HG02840 (cell line): ENCODE results near the gene NDST1.

Source experiments
- ATAC-seq: cut with Tn5 transposase; IDR thresholded peaks from one replicate; pipeline ENCODE4 v1.9.1; 2021; ENCODE audit warnings: mild to moderate bottlenecking, moderate library complexity, moderate number of reproducible peaks; ENCODE audit not compliant: unreplicated experiment, low FRiP score

The NDST1 gene

DNA sequence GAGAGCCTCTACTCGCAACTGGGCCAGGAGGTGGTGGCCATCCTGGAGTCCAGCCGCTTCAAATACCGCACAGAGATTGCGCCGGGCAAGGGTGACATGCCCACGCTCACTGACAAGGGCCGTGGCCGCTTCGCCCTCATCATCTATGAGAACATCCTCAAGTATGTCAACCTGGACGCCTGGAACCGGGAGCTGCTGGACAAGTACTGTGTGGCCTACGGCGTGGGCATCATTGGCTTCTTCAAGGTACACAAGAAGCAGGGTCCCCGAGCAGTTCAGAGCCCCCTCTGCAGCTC lies 13.5 kb downstream of the NDST1 start:
- ATAC-seq: no peak

DNA sequence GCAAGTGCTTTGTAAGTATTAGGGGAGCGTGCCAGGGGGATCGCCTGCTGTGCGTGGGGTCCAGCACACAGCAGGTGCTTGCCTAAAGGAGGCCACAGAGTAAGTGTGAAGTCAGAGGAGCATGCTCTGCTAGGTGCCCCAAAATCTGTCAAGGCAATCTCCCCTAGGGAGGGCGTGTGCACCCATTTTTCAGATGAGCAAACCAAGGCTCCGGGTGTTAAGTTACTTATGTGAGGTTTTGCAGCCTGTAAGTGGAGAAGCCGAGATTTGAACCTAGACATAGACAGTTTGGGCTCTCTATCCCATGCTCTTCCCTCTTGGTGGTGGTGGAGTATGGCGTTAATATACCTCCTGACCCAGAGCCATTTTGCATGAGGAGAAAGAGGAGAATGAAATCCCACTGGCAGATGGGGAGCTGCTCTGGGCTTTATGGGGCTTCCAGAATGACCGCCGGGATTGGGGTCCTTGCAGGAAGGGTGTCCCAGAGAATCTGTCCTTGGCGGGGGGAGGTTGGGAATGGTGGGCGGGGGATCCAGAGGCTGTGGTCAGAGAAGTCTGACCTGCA lies 14.1 kb downstream of the NDST1 start:
- no peak for ATAC-seq

DNA sequence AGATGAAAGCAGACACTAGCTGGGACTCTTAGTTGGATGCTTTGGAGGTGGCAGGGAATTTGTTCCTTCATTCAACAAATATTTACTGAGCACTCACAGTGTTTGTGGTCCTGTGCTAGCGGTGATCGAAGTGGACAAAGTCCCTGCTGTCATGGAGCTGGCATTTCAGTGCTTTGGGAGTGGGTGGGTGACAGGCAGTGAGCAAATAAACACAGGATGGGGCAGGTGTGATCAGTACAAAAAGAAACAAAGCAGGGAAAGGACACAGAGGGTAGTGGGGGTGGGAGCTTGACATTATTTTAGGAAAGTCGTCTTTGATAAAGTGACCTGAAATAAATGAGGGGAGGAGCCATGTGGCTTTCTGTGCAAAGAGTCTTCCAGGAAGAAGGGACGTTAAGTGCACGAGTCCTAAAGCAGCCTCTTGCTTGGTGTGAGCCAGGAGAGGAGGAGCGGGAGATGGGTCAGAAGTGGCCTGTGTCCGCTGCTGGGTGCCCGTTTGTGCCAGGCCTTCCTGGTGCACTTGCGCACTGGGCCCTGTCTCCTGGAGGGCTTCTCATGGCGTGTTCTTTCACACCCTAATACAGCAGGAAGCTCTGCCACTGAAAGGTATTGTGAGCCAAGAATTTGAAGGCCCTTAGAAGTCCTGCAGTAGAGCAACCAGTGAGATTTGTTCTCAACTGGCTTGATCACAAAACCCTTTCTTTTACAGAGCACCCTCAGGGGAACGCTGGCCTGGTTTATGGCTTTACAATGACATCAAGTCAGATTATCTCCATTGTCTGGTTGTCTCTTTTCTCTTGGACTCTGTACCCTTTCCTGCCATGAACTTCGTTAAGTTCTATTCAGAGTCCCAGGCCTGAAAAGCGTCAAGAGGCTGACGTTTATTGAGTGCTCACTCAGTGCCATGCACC lies 14.8 kb downstream of the NDST1 start:
- ATAC-seq: no peak

DNA sequence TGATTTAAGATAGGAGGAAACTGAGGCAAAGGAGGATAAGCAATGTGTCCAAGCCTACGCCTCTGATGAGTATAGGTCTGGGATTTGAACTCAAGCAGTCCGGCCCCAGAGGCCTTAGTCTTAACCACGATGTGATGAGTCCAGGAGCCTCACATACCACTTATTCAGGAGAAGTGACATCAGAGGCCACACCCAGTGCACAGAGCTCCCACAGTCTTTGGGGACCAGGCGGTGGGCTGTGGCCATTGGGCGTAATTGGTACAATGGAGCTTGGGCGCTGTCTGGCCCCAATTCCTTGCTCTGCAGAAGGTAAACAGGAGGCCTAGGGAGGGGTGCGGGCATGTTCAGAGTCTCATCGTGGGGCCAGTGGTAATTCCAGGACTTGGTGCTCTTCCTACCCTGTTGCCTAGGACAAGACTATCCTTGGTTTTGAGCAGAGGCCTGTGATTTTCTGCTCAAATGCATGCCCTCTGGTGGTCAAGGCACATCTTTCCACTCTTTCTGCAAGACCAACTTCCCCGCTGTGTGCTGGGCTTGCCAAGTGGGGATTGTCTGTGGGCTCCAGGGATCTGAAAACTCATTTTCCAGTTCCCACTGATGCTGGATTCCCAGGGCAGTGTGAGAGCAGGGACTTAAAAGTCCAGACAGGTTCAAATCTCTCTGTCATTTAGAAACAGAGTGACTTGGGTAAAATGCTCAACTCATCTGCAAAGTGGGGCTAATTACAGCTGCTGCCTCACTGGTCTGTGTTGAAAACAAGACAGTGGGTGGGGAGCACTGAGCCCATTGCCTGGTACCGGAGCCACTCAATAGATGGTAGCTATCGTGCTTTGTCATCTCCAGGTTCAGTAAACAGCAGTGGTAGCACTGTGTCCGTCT lies 15.8 kb downstream of the NDST1 start:
- no peak for ATAC-seq

DNA sequence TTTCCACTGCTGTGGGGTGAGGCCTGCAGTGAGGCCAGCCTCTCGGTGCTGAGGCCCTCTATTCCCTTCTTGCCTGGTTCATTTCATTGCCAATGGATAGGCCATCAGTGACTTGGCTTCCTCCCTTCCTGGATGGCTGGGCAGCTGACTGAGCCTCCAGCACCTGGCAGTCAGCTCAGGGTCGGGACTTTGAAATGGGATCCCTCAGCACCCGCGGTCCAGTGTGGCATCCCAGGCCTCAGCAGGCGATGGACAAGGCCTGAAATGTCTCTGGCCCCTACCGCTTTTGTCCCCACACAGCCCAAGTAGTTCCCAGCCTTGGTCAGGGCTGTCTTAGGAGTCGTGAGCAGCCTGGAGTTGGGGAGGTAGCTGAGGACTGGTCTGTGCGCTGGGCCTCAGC lies 17.2 kb downstream of the NDST1 start:
- no peak for ATAC-seq

DNA sequence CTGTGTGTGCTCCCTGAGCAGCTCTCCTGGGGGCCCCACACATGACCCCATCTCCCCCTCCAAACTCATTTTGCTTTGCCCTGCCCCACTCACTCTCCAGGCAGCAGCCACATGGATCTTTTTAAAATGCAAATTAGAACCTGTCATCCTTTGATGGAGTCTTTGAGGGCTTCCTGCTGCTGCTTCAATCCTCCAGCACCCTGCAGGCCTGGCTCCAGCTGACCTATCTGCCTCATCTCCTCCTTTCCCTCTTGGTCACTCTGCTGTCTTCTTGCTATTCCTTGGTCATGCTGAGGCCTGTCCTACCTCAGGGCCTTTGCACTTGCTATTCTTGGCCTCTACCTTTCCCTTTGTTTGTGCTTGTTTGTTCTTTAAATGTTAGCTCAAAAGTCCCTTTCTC lies 17.9 kb downstream of the NDST1 start:
- no peak for ATAC-seq

DNA sequence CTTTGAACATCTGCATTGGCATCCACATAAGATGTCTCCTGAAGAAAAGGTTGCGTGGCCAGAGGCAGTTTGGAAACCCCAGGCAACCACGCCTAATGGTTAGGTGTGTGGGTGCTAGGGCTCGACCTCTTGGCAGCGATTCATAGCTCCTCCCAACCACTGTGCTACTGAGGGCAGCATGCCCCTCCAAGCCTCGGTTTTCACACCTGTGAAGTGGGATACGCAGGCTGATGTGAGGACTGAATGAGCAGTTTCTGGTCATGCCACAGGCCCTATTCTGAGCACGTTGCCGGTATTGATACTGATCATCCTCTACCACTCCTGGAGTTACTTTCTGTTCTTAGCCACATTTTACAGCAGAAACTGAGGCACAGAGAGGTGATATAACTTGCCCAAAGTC lies 19.1 kb downstream of the NDST1 start:
- no peak for ATAC-seq

DNA sequence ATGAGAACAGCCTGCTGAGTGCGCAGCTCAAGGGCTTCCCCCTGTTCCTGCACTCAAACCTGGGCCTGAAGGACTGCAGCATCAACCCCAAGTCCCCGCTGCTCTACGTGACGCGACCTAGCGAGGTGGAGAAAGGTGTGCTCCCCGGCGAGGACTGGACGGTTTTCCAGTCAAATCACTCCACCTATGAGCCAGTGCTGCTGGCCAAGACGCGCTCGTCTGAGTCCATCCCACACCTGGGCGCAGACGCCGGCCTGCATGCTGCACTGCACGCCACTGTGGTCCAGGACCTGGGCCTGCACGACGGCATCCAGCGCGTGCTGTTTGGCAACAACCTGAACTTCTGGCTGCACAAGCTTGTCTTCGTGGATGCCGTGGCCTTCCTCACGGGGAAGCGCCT lies 19.9 kb downstream of the NDST1 start:
- no peak for ATAC-seq

DNA sequence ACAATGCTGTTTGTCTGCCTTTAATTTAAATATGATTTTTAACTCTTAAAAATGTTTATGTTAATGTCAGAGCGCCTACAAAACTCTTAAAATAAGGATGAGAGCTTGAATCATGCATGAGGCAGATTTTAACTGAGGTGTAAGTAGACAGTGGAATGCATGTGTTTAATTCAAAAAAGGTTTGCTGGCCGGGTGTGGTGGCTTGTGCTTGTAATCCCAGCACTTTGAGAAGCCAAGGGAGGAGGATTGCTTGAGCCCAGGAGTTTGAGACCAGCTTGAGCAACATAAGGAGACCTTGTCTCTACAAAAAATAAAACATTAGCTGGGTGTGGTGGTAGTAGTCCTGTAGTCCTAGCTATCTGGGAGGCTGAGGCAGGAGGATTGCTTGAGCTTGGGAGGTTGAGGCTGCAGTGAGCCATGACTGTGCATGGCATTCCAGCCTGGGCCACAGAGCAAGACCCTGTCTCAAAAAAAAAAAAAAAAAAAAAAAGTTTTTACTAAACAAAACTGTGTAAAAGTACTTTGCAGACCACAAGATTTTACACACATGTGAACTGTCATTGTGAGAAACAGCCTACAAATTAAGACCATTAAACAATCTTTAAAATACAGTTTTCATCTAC lies 21.1 kb downstream of the NDST1 start:
- no peak for ATAC-seq

DNA sequence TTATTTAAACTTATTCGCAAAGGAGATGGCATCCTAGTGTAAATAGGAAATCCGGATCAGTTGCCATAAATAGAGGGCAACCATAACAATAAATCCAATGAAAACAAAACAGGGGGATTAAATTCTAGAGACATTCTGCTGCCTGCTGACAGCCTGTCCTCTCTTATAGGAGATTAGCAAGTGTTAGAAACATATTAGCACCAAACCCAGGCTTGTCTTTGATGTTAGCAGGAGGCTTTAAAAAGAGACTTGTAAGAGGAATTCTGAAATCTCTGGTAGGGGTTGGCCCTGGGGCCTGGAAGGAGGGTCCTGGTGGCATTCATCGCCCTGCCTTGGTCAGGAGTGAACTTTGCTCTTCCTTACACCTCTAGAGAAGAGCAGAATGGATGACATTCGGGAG lies 21.6 kb downstream of the NDST1 start:
- no peak for ATAC-seq

DNA sequence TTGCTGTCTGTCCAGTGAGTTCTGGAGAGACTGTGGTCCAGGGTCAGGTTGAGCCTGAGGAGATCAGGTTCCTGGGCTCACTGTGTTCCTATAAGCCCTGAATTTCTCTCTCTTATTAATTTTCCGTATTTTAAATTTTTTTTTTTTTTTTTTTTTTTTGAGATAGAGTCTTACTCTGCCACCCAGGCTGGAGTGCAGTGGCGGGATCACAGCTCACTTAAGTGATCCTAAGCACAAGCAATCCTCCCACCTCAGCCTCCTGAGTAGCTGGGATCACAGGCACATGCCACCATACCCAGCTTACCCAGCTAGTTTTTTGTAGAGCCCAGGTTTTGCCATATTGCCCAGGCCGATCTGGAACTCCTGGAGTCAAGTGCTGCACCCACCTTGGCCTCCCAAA lies 22.5 kb downstream of the NDST1 start:
- ATAC-seq: no peak

DNA sequence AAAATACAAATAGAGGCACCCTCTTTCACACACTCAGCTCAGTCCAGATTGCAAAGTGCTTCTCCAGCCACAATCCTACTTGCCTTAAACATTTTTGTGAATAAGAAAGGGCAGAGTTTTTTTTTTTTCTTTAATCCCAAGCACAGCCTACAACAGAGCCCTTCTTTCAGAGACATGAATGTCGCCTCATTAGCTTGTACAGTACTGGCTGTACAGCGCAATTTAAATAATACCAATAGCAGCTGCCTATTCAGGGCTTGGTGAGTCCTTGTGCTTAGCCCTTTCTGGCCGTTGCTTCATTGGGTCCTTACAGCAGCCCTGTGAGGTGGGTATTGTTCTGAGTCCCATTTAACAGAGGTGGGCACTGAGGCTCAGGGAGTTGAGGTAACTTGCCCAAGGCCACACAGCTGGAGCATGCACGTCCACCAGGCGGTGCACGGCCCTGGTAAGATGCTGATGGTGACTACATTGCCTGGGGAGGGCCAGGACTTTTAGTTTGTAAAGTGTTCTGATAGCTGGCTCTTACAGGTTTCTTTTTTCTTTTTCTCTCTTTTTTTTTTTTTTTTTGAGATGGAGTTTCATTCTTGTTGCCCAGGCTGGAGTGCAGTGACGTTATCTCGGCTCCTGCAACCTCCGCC lies 23.1 kb downstream of the NDST1 start:
- no peak for ATAC-seq

DNA sequence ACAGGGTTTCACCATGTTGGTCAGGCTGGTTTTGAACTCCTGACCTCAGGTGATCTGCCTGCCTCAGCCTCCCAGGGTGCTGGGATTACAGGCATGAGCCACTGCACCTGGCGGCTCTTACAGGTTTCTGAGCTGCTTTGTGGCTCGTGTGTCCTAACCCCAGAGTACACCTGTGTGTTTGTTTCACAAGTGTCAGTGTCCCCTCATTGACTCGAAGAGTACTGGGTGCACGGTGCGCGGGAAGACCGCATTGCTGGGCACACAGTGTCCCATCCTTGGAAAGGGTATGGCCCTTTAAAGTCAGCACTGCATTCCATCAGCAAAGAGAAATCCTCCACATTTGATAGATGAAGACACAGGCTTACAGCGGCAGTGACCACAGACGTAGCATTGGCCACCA lies 23.8 kb downstream of the NDST1 start:
- ATAC-seq: no peak

DNA sequence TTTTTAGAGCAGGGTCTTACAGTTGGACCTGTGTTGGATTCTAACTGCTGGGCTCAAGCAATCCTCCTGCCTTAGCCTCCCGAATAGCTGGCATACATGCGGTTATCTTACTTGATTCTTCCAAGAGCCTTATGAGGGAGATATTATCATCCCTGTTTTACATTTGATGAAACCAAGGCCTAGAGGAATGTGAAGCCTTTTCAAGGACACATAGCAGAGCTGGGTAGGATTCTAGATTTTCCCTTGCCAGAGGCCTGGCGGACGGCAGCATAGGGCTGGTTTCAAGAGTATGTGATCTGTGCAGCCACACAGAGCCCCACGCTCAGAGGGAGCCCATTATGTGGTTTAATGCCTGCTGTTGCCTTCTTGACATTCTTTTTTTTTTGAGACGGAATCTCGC lies 24.2 kb downstream of the NDST1 start:
- ATAC-seq: no peak

DNA sequence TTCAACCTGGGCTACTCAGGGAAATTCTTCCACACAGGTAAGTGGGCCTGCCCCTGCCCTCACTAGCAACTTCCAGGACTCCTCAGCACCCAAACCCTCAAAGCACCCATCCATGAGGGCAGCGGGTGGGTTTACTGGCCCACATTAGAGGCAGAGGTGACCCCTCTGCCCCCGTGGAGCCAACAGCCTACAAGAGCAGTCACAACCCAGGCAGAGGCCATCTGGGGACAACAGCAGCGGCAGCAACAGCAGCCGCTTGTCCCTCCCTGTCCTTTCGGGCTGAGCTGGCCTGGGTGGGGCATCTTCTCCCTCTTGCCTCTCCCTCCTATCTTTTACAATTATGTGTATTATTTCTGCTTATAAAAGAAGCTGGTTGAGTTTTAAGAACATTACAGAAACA lies 25.1 kb downstream of the NDST1 start:
- ATAC-seq: no peak

DNA sequence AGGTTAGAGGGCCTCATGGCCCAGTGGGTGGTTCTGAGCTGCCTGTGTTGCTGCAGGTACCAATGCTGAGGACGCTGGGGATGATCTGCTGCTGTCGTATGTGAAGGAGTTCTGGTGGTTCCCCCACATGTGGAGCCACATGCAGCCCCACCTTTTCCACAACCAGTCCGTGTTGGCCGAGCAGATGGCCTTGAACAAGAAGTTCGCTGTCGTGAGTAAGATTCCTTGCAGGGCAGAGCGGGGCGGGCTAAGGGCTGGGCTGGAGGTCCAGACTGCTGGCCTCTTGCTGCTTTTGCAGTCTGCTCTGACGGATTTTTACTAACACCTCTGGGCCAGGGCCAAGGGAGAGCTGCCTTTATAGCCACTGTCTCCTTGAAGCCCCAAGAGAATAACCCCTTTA lies 26.9 kb downstream of the NDST1 start:
- ATAC-seq: no peak

DNA sequence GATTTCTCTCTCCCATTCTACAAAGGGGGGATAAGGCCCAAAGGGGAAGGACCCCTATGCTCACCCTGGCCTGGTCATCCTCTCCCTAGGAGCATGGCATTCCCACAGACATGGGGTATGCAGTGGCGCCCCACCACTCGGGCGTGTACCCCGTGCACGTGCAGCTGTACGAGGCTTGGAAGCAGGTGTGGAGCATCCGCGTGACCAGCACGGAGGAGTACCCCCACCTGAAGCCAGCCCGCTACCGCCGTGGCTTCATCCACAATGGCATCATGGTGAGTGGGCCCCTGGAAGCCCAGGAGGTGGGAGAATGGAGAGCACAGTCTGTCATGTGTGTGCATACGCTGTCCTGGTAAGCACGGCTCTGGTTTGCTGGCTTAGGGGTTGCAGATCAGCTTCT lies 27.7 kb downstream of the NDST1 start:
- no peak for ATAC-seq

DNA sequence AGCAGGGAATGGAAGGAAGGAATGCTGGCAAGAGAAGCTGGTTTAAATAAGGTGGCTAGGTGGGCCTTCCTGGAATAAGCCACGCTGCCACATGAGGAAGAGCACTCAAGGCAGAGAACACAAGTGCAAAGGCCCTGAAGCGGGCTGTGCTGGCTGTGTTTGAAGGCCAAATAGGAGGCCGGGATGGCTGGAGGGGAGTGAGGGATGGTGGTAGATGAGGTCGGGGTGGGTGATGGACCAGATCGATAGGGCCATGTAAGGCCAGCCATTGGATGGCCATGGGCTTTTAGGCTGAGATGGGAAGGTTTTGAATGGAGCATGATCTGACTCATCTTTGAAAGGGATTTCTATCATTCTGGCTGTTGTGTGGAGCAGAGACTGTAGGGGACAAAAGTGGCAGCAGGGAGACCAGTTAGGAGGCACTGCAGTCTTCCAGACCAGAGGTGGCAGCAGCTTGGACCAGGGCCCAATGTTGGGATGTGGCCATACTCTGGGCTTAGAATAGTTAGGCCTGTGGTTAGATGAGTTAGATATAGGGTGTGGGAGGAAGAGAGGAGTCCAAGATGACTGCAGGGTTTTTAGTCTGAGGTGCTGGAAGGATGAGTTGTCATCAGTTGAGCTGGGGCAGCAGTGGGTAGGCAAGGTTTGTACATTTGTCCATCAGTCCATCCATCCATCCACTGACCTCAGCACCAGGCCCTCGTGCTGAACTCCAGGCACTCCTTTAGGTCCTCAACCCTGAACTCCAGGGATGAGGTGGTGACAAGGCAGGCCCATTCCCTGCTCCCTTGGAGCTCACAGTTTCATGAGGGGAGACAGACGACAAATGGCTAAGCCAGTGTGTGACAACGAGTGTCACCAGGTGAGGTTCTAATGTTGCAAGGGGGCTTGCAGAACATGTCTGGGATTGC lies 30.3 kb downstream of the NDST1 start:
- ATAC-seq: no peak

DNA sequence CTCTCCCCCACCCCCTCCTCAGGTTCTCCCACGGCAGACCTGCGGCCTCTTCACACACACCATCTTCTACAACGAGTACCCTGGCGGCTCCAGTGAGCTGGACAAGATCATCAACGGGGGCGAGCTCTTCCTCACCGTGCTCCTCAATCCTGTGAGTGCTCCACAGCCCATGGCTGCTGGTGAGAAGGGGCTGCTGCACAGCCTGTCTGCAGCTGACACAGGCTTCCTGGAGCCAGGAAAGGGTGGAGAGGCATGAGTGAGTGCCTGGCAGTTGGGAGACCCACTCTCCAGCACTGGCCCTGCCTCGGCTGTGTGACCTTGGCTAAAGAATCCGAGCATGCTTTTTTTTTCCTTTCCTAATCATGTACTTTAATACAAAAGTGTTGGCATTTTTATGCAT lies 31.3 kb downstream of the NDST1 start:
- no peak for ATAC-seq

DNA sequence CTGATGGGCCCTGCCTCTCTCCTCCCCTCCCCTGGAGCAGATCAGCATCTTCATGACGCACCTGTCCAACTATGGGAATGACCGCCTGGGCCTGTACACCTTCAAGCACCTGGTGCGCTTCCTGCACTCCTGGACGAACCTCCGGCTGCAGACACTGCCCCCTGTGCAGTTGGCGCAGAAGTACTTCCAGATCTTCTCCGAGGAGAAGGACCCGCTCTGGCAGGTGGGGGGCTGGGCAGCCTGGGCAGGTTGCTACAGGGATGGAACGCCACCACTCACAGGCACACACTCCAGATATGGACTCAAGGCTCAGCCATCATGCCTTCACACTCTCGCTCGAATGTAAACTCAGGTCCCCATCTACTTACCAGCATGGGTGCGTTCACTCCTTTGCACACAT lies 32.1 kb downstream of the NDST1 start:
- ATAC-seq: no peak
